CMK (cell line): Measurements from ENCODE around the gene DIRAS2.

Experiments used
- DNase-seq: peaks from one replicate; pipeline ENCODE4 v3.0.0-alpha.2; 2010; ENCODE audit warnings: low read depth

Gene DIRAS2

DNA sequence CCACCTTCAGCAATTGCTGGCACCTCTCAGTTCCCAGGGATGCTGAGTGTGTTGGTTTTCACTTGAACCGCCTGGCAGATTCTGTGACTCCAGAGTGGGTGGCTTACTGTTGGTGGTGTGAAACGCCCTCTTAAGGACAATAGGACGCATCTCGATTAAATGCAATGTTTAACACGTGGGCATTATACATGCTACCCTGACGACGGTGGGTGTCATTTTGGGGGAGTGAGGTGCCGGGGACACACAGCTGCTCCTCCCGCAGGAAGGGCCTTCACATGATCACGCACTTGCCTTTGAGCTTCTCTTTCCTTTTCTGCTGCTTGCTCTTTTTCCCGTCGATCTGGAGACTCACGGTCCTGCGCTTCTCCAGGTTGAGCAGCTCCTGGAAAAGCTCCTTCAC is 29.7 kb downstream of the DIRAS2 start:
- no peak for DNase-seq

DNA sequence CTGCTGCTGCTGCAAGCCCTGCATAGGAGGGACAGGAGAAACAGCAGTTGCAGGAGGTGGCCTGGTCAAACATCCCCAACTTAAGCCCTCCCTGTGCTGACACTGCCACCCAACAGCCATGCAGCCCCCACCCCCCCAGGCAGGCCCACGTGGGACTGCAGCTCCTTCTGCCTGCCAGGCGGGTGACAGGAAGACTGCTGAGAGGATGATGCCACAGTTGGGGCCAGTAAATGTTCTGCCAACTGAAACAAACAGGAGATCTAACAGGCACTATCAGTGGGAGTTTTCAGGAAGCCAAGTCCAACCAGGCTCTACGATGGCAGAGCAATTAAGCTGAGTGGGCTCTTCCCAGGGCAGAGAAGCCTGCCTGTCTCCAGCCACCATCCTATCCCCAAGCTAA is 31.1 kb downstream of the DIRAS2 start:
- no peak for DNase-seq

- DNase-seq, result no peak
These were observed 31.5 kb downstream of the DIRAS2 start for GRCh38 chr9:90611121-90611520.

- no peak for DNase-seq
These were observed 34.7 kb downstream of the DIRAS2 start for GRCh38 chr9:90607701-90608516.

DNA sequence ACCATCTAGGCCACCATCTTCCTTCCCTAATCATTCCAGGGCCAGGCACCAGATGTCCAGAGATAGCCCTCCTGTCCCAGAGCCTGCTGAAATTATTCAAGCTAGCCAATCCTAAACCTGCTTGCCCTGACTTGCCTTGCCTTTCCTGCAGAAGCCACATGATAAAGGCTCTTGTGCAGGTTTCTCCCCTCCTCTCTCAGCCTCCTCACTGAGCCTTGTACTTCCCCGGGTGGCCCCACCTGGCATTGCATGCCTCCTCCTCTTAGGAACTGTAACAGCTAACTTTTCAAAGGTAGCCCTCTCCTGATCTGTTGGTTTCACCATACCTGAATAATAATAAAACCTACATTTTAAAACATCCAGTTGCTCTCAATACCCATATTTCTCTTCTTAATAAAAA is 42.6 kb downstream of the DIRAS2 start:
- no peak for DNase-seq

DNA sequence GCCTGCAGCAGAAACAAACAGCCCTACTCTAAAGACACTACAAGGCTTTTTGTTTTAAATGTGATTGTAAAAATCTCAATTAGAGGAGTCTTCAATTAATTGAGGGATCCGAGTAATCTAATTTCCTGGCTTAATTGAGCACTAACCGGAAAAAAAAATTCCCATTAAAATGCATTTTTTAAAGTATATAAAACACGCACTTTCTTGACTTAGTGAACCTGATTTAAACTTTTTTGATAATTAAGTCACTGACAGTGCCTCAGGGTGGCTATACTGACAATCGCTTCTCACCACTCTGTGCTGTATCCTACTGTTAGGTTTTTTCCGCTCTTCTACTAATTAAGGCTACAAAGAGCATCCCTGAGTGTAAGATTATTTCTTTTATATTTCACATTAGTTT is 44.4 kb downstream of the DIRAS2 start:
- DNase-seq, result no peak

DNA sequence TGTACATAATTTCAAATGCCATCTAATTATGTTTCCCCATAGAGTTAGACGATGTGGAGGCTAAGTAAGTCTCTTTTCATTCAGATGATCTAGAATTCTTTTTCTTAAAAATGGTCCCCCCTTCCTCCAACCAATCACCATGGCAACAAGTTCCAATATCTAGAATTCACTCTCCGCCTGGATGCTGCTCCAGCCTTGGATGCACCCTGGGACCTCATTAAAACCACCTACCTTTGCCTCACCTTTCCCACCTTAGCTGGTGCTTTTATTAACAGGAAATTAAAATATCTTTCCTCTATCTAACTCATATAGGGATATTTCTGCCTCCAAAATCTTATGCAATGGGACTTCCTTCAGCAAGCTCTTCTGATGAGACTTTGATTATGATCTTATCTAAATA is 49.0 kb downstream of the DIRAS2 start:
- DNase-seq, result no peak

- no peak for DNase-seq
These were observed 62.0 kb downstream of the DIRAS2 start for GRCh38 chr9:90580576-90580975.

DNA sequence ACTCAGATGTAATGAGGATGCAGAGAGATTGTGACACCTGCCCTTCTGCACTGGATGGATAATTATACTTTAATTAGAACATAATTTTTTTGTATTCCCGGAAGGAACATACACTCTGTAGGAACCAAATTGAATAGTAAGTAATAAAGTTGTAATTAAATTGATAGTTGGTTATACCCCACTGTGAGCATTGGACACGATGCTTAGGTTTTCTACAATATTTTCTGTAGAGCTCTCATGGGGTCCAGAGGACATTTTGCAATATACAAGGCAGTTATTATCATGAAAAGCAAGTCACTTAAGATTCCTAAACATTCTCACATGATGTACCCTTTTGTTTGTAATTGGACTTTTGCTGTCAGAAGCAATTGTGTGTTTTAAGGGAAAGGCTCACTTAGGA is 63.4 kb downstream of the DIRAS2 start:
- DNase-seq, result no peak

- DNase-seq, result no peak
These were observed 64.4 kb downstream of the DIRAS2 start for GRCh38 chr9:90578126-90578815.

DNA sequence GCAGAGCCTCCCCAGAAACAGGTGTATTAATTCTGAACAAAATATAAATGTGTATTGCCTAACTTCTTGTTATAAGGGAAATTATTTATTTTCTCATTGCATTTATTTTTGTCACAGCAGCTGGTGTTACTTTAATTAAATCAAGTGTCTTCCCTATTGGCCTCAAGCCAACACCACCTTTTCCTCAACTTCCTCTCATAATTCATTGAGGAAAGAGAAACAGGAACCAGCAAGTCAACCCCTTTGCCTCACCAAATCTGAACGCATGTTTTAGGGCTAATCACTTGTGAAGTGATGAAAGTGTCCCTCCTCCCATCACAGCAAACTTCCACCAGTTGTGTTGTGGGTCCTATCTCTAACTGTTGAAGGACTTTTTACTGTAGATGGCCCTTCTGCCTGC is 73.1 kb downstream of the DIRAS2 start:
- DNase-seq, result no peak

- no peak for DNase-seq
These were observed 74.0 kb downstream of the DIRAS2 start for GRCh38 chr9:90568667-90569066.

- no peak for DNase-seq
These were observed 80.4 kb downstream of the DIRAS2 start for GRCh38 chr9:90562229-90562628.
